Measurements from ENCODE around the gene TUSC2. TPM values are rescaled to one million over a fixed set of nuclear protein-coding genes. Genes with fewer than 3 reads are reported as not detected.

TUSC2 gene
- total RNA-seq, 2 donors from 2014 or later = 23.5 to 28.1 TPM

GRCh38 chr3:50324351-50325112 is 3.5 kb downstream of the TUSC2 start:
- H3K9ac ChIP-seq (ENCODE audit: extremely low read depth, low read length, poor library complexity, severe bottlenecking) = no peak overlapping the region
- no peak overlapping the region for H3K27ac ChIP-seq (ENCODE audit: low read depth, low read length)
- no peaks in the 10 kb centered on the region for H3K27me3 ChIP-seq (ENCODE audit: control insufficient read depth, insufficient read depth, low read length, poor library complexity, severe bottlenecking)
- peak; percentile 90 for TF ChIP-seq CTCF (conservative IDR thresholded peaks at IDR 0.05)
- Mint-ChIP-seq H3K27ac (peak overlapping the region; percentile 48), H3K4me1 (peaks cover 30% of the 10 kb centered on the region), H3K9me3 (no peaks in the 10 kb centered on the region), H3K27me3 (ENCODE audit: insufficient read depth) (no peaks in the 10 kb centered on the region), H3K4me3 (no peak overlapping the region), H3K36me3 (ENCODE audit: low read depth) (peaks cover 13% of the 10 kb centered on the region)
- DNase-seq = peak; percentile 98
- H3K36me3 ChIP-seq (ENCODE audit: control insufficient read depth, insufficient read depth, low read length) = peaks cover 42% of the 10 kb centered on the region
- H3K9me3 ChIP-seq (ENCODE audit: control insufficient read depth, low read length) = no peaks in the 10 kb centered on the region
- peaks cover 26% of the 10 kb centered on the region for H3K4me1 ChIP-seq (ENCODE audit: control insufficient read depth, insufficient read depth, low read length)
- H3K4me3 ChIP-seq (ENCODE audit: low read length) = no peak overlapping the region
- WGBS, 2 experiments (ENCODE audit: insufficient coverage in 1 of 2, insufficient read length in 1 of 2) = 76 to 86% methylated on average over 1 to 4 of the region's 4 CpGs

GRCh38 chr3:50323614-50324199 is 4.3 kb downstream of the TUSC2 start:
- TF ChIP-seq CTCF (conservative IDR thresholded peaks at IDR 0.05) = no peak
- H3K4me1 Mint-ChIP-seq = peaks cover 34% of the 10 kb centered on the region
- no peaks in the 10 kb centered on the region for H3K27me3 Mint-ChIP-seq (ENCODE audit: insufficient read depth)
- H3K27ac Mint-ChIP-seq = no peak overlapping the region
- no peak overlapping the region for H3K4me3 ChIP-seq (ENCODE audit: low read length)
- no peak for DNase-seq
- H3K36me3 ChIP-seq (ENCODE audit: control insufficient read depth, insufficient read depth, low read length) = peaks cover 47% of the 10 kb centered on the region
- peaks cover 27% of the 10 kb centered on the region for H3K4me1 ChIP-seq (ENCODE audit: control insufficient read depth, insufficient read depth, low read length)
- H3K36me3 Mint-ChIP-seq (ENCODE audit: low read depth) = peaks cover 20% of the 10 kb centered on the region
- no peaks in the 10 kb centered on the region for H3K9me3 ChIP-seq (ENCODE audit: control insufficient read depth, low read length)
- H3K9ac ChIP-seq (ENCODE audit: extremely low read depth, low read length, poor library complexity, severe bottlenecking) = no peak overlapping the region
- 85 to 89% methylated on average over 5 of the region's 5 CpGs for WGBS, 2 experiments (ENCODE audit: insufficient coverage in 1 of 2, insufficient read length in 1 of 2)
- H3K9me3 Mint-ChIP-seq = no peaks in the 10 kb centered on the region
- H3K27me3 ChIP-seq (ENCODE audit: control insufficient read depth, insufficient read depth, low read length, poor library complexity, severe bottlenecking) = no peaks in the 10 kb centered on the region
- no peak overlapping the region for H3K4me3 Mint-ChIP-seq
- no peak overlapping the region for H3K27ac ChIP-seq (ENCODE audit: low read depth, low read length)

- no peaks in the 10 kb centered on the region for H3K9me3 ChIP-seq (ENCODE audit: control insufficient read depth, low read length)
- no peak for DNase-seq
- Mint-ChIP-seq H3K27ac (no peak overlapping the region), H3K36me3 (ENCODE audit: low read depth) (peaks cover 26% of the 10 kb centered on the region), H3K4me1 (peaks cover 35% of the 10 kb centered on the region), H3K27me3 (ENCODE audit: insufficient read depth) (no peaks in the 10 kb centered on the region), H3K4me3 (peak overlapping the region; percentile 87), H3K9me3 (no peaks in the 10 kb centered on the region)
- WGBS, 2 experiments (ENCODE audit: insufficient coverage in 1 of 2, insufficient read length in 1 of 2) = 81% methylated on average over 4 of the region's 4 CpGs; no CpG with 5 or more reads in 1 of the 2 experiments
- H3K27me3 ChIP-seq (ENCODE audit: control insufficient read depth, insufficient read depth, low read length, poor library complexity, severe bottlenecking) = no peaks in the 10 kb centered on the region
- H3K4me3 ChIP-seq (ENCODE audit: low read length) = no peak overlapping the region
- no peak overlapping the region for H3K9ac ChIP-seq (ENCODE audit: extremely low read depth, low read length, poor library complexity, severe bottlenecking)
- peaks cover 52% of the 10 kb centered on the region for H3K36me3 ChIP-seq (ENCODE audit: control insufficient read depth, insufficient read depth, low read length)
- H3K27ac ChIP-seq (ENCODE audit: low read depth, low read length) = no peak overlapping the region
- H3K4me1 ChIP-seq (ENCODE audit: control insufficient read depth, insufficient read depth, low read length) = peaks cover 23% of the 10 kb centered on the region
- TF ChIP-seq CTCF (conservative IDR thresholded peaks at IDR 0.05) = no peak
Measured at GRCh38 chr3:50323092-50323600, 4.9 kb downstream of the TUSC2 start.

All from endodermal cell (in vitro differentiated cells).